Colonic mucosa (tissue), 4 donors: ENCODE measurements around the gene CEP19. TPM values are rescaled to one million over a fixed set of nuclear protein-coding genes. Genes with fewer than 3 reads are reported as not detected.

Source experiments
- DNase-seq: peaks from one replicate; pipeline ENCODE4 v3.0.0-alpha.2; 2020
- H3K27ac ChIP-seq: fragments of 200-600 bp; one replicate; pipeline ENCODE4 v1.8.0; 2021
- H3K27me3 ChIP-seq: fragments of 200-600 bp; one replicate; pipeline ENCODE4 v1.8.0; 2021
- H3K36me3 ChIP-seq: fragments of 200-600 bp; one replicate; pipeline ENCODE4 v1.8.0; 2021
- H3K4me1 ChIP-seq: fragments of 200-600 bp; one replicate; pipeline ENCODE4 v1.8.0; 2021; ENCODE audit warnings: mild to moderate bottlenecking
- H3K4me3 ChIP-seq: fragments of 200-600 bp; one replicate; pipeline ENCODE4 v1.8.0; 2021
- H3K9ac ChIP-seq, 2 donors: one replicate each; pipeline ENCODE4 v1.7.0; 2013; ENCODE audit warnings: control low read depth in 2 of 2, low read depth in 2 of 2, low read length in 2 of 2
- H3K9me3 ChIP-seq: fragments of 200-600 bp; one replicate; pipeline ENCODE4 v1.8.0; 2021
- intact Hi-C: fragments of 100-400 bp; cut with DNase I; formaldehyde crosslinking; loops from one replicate; pipeline ENCODE4 v1.14.1; 2022
- total RNA-seq, 2 donors: library from RNA; stranded (reverse); fragmentation: NEBNext Ultra II Directional in 1 of 2; extraction: Animal tissue kit (Norgen Biotek cat#: 25700) in 1 of 2; gene quantifications; one replicate each; pipeline ENCODE4 v1.2.1, GENCODE V29; 2021
- TF ChIP-seq, protein P1 (sequence below): fragments of 200-600 bp; IDR thresholded peaks from one replicate; pipeline ENCODE4 v1.8.0; 2022; ENCODE audit warnings: antibody characterized with exemption, mild to moderate bottlenecking
- donor health status: healthy.
- donor health status: DM: no; HTN: no; CAD: no.
- donor health status: DM: no; HTN: no; CAD: no.

CEP19 gene, protein sequence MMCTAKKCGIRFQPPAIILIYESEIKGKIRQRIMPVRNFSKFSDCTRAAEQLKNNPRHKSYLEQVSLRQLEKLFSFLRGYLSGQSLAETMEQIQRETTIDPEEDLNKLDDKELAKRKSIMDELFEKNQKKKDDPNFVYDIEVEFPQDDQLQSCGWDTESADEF
- under 1 TPM; 0.56 to 0.89 TPM for total RNA-seq

DNA sequence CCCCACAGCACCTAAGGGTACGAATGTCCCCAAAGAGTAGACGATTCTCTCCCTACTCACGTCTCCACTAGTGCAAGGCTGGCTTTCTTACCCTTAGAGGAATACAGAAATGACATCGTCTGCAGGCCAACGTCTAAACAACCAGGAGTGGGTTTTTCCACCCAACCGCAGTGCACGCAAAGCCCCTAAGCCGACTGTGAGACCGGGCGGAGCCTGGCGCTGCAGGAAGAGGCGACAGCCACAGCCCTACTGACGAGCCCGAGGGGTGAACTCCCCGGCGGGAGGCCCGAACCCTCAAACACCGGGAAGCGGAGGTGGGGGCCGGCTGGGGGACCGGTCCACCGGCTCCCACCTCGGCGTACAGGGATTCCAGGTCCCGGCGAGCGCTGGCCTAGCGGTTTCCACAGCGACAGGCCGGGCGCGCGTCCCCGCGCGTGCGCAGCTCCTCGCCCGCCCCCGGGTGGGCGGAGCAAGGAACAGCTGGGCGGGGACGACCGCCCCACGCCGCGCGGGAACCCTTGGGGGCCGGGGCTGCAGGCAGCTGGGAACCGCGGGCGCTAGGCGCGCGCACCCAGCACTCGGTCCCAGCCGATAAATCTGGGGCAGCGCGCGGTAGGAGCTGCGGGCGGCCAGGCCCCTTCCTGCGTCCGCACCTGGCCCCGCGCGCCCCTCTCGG, at the start of gene CEP19, which contains the start of gene PIGX:
TSS of gene CEP19 (minus strand) at position 413 of the 676 bp plus-strand sequence. CDS start 3,593 bp downstream, outside the sequence.
TSS of gene PIGX (plus strand) at position 540 of the 676 bp plus-strand sequence.
- H3K9ac ChIP-seq, result peak within 1 kb of the TSS; percentile 80 to 91
- H3K27me3 ChIP-seq, result no peaks in the 10 kb centered on the region
- no peaks in the 10 kb centered on the region for H3K9me3 ChIP-seq
- no peaks in the 10 kb centered on the region for H3K36me3 ChIP-seq
- TF ChIP-seq, protein P1, sequence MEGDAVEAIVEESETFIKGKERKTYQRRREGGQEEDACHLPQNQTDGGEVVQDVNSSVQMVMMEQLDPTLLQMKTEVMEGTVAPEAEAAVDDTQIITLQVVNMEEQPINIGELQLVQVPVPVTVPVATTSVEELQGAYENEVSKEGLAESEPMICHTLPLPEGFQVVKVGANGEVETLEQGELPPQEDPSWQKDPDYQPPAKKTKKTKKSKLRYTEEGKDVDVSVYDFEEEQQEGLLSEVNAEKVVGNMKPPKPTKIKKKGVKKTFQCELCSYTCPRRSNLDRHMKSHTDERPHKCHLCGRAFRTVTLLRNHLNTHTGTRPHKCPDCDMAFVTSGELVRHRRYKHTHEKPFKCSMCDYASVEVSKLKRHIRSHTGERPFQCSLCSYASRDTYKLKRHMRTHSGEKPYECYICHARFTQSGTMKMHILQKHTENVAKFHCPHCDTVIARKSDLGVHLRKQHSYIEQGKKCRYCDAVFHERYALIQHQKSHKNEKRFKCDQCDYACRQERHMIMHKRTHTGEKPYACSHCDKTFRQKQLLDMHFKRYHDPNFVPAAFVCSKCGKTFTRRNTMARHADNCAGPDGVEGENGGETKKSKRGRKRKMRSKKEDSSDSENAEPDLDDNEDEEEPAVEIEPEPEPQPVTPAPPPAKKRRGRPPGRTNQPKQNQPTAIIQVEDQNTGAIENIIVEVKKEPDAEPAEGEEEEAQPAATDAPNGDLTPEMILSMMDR, result no peak
- DNase-seq, result peak; percentile 86
- intact Hi-C loops, result no loop called here
- H3K4me1 ChIP-seq, result peaks cover 3% of the 10 kb centered on the region
- peak within 1 kb of the TSS; percentile 77 for H3K4me3 ChIP-seq
- H3K27ac ChIP-seq, result peak within 1 kb of the TSS; percentile 89

GRCh38 chr3:196757876-196758739, 46.1 kb upstream of the CEP19 start:
- Histone ChIP-seq H3K27ac (no peak overlapping the region), H3K4me1 (peaks cover 4% of the 10 kb centered on the region), H3K27me3 (no peaks in the 10 kb centered on the region), H3K9ac (no peak overlapping the region), H3K36me3 (no peaks in the 10 kb centered on the region), H3K9me3 (no peaks in the 10 kb centered on the region), H3K4me3 (no peak overlapping the region)
- intact Hi-C loops, result no loop called here
- DNase-seq, result no peak
- TF ChIP-seq, protein P1, result no peak

GRCh38 chr3:196756732-196757131, 44.7 kb upstream of the CEP19 start:
- TF ChIP-seq, protein P1, result no peak
- Histone ChIP-seq H3K9ac (no peak overlapping the region), H3K27me3 (no peaks in the 10 kb centered on the region), H3K27ac (no peak overlapping the region), H3K36me3 (no peaks in the 10 kb centered on the region), H3K4me1 (peaks cover 4% of the 10 kb centered on the region), H3K9me3 (no peaks in the 10 kb centered on the region), H3K4me3 (no peak overlapping the region)
- intact Hi-C loops, result no loop called here
- no peak for DNase-seq

DNA sequence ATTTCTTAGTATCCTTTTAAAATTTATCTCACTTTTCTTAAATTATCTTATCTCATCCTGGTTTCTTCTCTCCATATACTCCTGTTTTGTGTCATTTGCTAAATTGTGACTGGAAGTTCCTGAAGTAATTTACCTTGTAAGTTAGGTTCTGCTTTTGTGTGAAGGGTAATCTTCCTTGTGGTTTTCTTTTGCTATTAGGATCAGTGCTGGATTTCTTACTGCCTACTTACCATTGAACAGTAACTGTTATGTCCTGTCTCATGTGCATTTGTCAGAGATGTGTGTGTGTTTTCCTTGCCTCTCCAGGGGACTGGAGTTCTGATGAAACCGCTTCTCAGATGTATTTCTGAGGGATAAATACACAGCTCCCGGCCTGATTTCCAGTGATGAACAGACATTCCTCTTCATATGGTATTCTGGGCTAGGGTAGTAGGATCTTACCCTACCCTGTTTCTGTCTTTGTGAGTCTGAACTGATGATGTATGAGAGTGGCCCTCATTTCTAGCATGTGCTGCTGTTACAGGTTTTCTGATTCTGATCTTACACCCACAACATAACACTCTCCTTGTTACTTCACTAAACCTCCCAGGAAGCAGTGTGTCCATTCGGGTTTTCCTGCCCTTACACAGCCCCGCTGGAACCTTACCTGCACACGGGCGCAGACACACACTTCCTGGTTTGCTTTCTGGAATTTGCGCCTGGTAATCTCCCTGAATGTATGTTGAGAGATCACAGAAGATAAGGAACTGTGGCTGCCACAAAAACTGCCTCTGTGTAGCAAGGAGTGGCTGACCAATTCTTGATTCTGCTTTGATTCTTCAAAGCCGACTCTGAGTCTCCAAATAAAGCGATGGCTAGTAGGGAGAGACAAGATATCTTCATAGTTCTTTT, 42.3 kb upstream of the CEP19 start:
- DNase-seq, result peak; percentile 63
- no peaks in the 10 kb centered on the region for H3K36me3 ChIP-seq
- no peak overlapping the region for H3K4me3 ChIP-seq
- peak overlapping the region in 1 of 2 donors; percentile 23 for H3K9ac ChIP-seq
- no peaks in the 10 kb centered on the region for H3K27me3 ChIP-seq
- H3K9me3 ChIP-seq, result no peaks in the 10 kb centered on the region
- TF ChIP-seq, protein P1, result no peak
- intact Hi-C loops, result no loop called here
- H3K4me1 ChIP-seq, result peaks cover 4% of the 10 kb centered on the region
- peak overlapping the region; percentile 67 for H3K27ac ChIP-seq
